K562 (cell line): ENCODE results near the gene POLRMT. TPM values are rescaled to one million over a fixed set of nuclear protein-coding genes. Genes with fewer than 3 reads are reported as not detected.
"Not testable (repeated sequence)": the region's sequence is repeated elsewhere in the genome, so short reads cannot be mapped to it uniquely, and the experiment has no call there.

ENCODE experiments used
- CBX3 ChIP-seq, 2 experiments: IDR thresholded peaks; 1 replicate in 1 of 2; 2 replicates in 1 of 2; pipeline ENCODE4 v1.6.1; 2012; ENCODE audit warnings: inconsistent platforms in 2 of 2, low read length in 2 of 2, borderline replicate concordance in 1 of 2, control low read depth in 1 of 2
- CCAR2 ChIP-seq: fragments of 200-400 bp; formaldehyde crosslinking; IDR thresholded peaks from 2 replicates; pipeline ENCODE4 v1.6.1; 2017; ENCODE audit warnings: mild to moderate bottlenecking, low read depth, low read length
- DIDO1 ChIP-seq: fragments of 450-650 bp; IDR thresholded peaks from 2 replicates; pipeline ENCODE4 v1.6.1; 2016; ENCODE audit warnings: low read depth, missing biosample characterization, missing genetic modification characterization
- ERF ChIP-seq: fragments of 450-650 bp; formaldehyde crosslinking; IDR thresholded peaks from 2 replicates; pipeline ENCODE4 v1.4.0; 2020; ENCODE audit warnings: mild to moderate bottlenecking, mixed read lengths
- GABPB1 ChIP-seq: sonication (generic); formaldehyde crosslinking; IDR thresholded peaks from 2 replicates; pipeline ENCODE4 v1.8.0; 2022; ENCODE audit warnings: mild to moderate bottlenecking, missing genetic modification reagents
- GTF2E2 ChIP-seq: fragments of 200-800 bp; sonication (Bioruptor generic); IDR thresholded peaks from 2 replicates; pipeline ENCODE4 v1.6.1; 2016; ENCODE audit warnings: missing genetic modification characterization, missing compliant biosample characterization
- HDAC2 ChIP-seq: fragments of 450-650 bp; IDR thresholded peaks from 2 replicates; pipeline ENCODE4 v1.6.1; 2016; ENCODE audit warnings: mild to moderate bottlenecking
- KAT2B ChIP-seq: IDR thresholded peaks from one replicate; pipeline ENCODE4 v1.6.1; 2012; ENCODE audit warnings: low read depth, mild to moderate bottlenecking, control low read depth, inconsistent platforms, low read length, moderate library complexity
- L3MBTL2 ChIP-seq: fragments of 450-650 bp; IDR thresholded peaks from 2 replicates; pipeline ENCODE4 v1.6.1; 2016; ENCODE audit warnings: mild to moderate bottlenecking, moderate library complexity
- MBD2 ChIP-seq: sonication (generic); IDR thresholded peaks from 2 replicates; pipeline ENCODE4 v1.6.1; 2016; ENCODE audit warnings: low read depth, borderline replicate concordance
- SIN3A ChIP-seq, 2 experiments: fragments of 150-350 bp in 1 of 2; IDR thresholded peaks; 2 replicates each; pipeline ENCODE4 v1.6.1; 2011 to 2016; ENCODE audit warnings: borderline replicate concordance in 2 of 2, low read depth in 2 of 2, low read length in 2 of 2, mild to moderate bottlenecking in 2 of 2, moderate library complexity in 2 of 2; ENCODE audit not compliant: control insufficient read depth in 1 of 2
- TBL1XR1 ChIP-seq, 2 experiments: IDR thresholded peaks; 2 replicates each; pipeline ENCODE4 v1.6.1; 2012; ENCODE audit warnings: improper control_type of control experiment in 2 of 2, low read length in 2 of 2, mild to moderate bottlenecking in 1 of 2
- ZNF263 ChIP-seq: sonication (generic); formaldehyde crosslinking; IDR thresholded peaks from 2 replicates; pipeline ENCODE4 v1.8.0; 2022; ENCODE audit warnings: mild to moderate bottlenecking, missing genetic modification reagents, borderline replicate concordance
- polyA plus RNA-seq, 8 experiments: library from polyadenylated mRNA; depleted of rRNA in 4 of 8; stranded (reverse) in 5 of 8; unstranded in 3 of 8; fragments of >200 nt; fragmentation: Nextera tagmentation in 2 of 8; fragmentation: Illumina TruSeq in 1 of 8; extraction: Ambion mirVana in 2 of 8; extraction: Trizol in 1 of 8; gene quantifications; 2 replicates each; pipeline versions ENCODE4 v1.2.1 to v1.2.3, GENCODE V29; 2011 to 2014; ENCODE audit warnings: inconsistent platforms in 1 of 8, missing spikeins in 1 of 8
- total RNA-seq, 7 experiments: library from RNA; depleted of rRNA in 6 of 7; stranded (reverse); fragments of >200 nt in 6 of 7; fragmentation: Illumina TruSeq in 2 of 7; extraction: Trizol in 2 of 7; gene quantifications; 2 replicates each; pipeline versions ENCODE4 v1.2.1 to v1.2.3, GENCODE V29; 2011 to 2021; ENCODE audit warnings: low replicate concordance in 1 of 7
- TF ChIP-seq, protein P1 (sequence below), 2 experiments: fragments of 200-800 bp in 1 of 2; sonication (Bioruptor generic) in 1 of 2; sonication (generic) in 1 of 2; formaldehyde crosslinking in 1 of 2; IDR thresholded peaks in 1 of 2; conservative IDR thresholded peaks in 1 of 2; 2 replicates each; pipeline versions ENCODE4 v1.5.0 to v1.6.1; 2016 to 2020; ENCODE audit warnings: missing compliant biosample characterization in 1 of 2, missing genetic modification characterization in 1 of 2, missing genetic modification reagents in 1 of 2
- TF ChIP-seq, protein P2 (sequence below): sonication (generic); formaldehyde crosslinking; IDR thresholded peaks from 2 replicates; pipeline ENCODE4 v1.8.1; 2023; ENCODE audit warnings: mild to moderate bottlenecking, missing genetic modification reagents
- TF ChIP-seq, protein P3 (sequence below), 3 experiments: fragments of 200-800 bp in 1 of 3; sonication (Bioruptor generic) in 1 of 3; sonication (generic) in 1 of 3; formaldehyde crosslinking in 1 of 3; IDR thresholded peaks; 2 replicates each; pipeline versions ENCODE4 v1.6.1 to v1.8.0; 2016 to 2022; ENCODE audit warnings: mild to moderate bottlenecking in 2 of 3, missing compliant biosample characterization in 2 of 3, missing genetic modification characterization in 2 of 3, missing genetic modification reagents in 1 of 3
- TF ChIP-seq, protein P4 (sequence below): sonication (generic); formaldehyde crosslinking; IDR thresholded peaks from 2 replicates; pipeline ENCODE4 v1.8.0; 2022; ENCODE audit warnings: missing genetic modification reagents, mild to moderate bottlenecking, moderate library complexity, borderline replicate concordance

POLRMT gene
- total and polyA plus RNA-seq, 9 of the 15 experiments (the other 6 are each of a cell fraction or from before 2014, with no cell fraction given), result 30.3 to 144 (median 68.0) TPM

DNA sequence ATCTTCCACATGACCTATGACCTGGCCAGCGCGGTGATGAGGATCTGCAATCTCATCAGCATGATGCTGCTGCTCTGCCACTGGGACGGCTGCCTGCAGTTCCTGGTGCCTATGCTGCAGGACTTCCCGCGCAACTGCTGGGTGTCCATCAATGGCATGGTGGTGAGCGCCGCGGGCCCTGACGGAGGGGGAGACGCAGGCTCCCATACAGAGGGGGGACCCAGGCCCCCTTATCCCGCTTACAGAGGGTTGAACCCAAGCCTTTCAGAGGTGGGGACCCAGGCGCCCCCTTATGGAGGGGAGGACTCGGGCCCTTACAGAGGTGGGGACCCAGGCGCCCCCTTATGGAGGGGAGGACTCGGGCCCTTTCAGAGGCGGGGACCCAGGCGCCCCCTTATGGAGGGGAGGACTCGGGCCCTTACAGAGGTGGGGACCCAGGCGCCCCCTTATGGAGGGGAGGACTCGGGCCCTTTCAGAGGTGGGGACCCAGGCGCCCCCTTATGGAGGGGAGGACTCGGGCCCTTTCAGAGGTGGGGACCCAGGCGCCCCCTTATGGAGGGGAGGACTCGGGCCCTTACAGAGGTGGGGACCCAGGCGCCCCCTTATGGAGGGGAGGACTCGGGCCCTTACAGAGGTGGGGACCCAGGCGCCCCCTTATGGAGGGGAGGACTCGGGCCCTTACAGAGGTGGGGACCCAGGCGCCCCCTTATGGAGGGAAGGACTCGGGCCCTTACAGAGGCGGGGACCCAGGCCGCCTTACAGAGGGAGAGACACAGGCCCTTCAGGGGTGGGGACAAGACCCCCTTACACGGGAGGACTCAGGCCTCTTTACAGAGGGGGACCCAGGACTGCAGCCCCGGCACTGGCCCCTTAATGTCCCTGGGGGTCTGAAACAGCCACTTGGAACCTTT, 28.0 kb downstream of the POLRMT start (continued):
- TF ChIP-seq, protein P1, sequence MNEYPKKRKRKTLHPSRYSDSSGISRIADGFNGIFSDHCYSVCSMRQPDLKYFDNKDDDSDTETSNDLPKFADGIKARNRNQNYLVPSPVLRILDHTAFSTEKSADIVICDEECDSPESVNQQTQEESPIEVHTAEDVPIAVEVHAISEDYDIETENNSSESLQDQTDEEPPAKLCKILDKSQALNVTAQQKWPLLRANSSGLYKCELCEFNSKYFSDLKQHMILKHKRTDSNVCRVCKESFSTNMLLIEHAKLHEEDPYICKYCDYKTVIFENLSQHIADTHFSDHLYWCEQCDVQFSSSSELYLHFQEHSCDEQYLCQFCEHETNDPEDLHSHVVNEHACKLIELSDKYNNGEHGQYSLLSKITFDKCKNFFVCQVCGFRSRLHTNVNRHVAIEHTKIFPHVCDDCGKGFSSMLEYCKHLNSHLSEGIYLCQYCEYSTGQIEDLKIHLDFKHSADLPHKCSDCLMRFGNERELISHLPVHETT (CRISPR knock-in tag; conservative IDR thresholded peaks at IDR 0.05 in 1 of 2, IDR thresholded peaks at IDR 0.05 in 1 of 2), result peak in 1 of 2 experiments; percentile 100; a peak in 2 of 4 replicates
- TF ChIP-seq ERF (CRISPR knock-in tag) (0 out of 2 replicates have a peak, but pooled peaks have one; percentile 29), L3MBTL2 (peak; percentile 19; the same call in 1 of the 2 replicates), TBL1XR1 (IDR thresholded peaks at IDR 0.05; ENCODE audit: low read length in 2 of 2) (peak; percentile 22 to 42; a peak in 2 of 4 replicates), CCAR2 (0 out of 2 replicates have a peak, but pooled peaks have one; percentile 84), KAT2B (peak; percentile 100), CBX3 (IDR thresholded peaks at IDR 0.05; ENCODE audit: borderline replicate concordance in 1 of 2, low read length in 2 of 2) (peak in 1 of 2 experiments; percentile 57; a peak in 1 of 3 replicates), GABPB1 (CRISPR knock-in tag) (peak; percentile 56; the same call in 1 of the 2 replicates), MBD2 (peak; percentile 86), DIDO1 (tag) (peak; percentile 67), HDAC2 (peak; percentile 42; the same call in 1 of the 2 replicates), GTF2E2 (tag) (peak; percentile 67; the same call in 1 of the 2 replicates), SIN3A (IDR thresholded peaks at IDR 0.05; ENCODE audit: borderline replicate concordance in 2 of 2, control insufficient read depth in 1 of 2, low read depth in 2 of 2, low read length in 2 of 2) (peak; percentile 30 to 70; a peak in 1 of 4 replicates), ZNF263 (CRISPR knock-in tag) (peak; percentile 27; the same call in 1 of the 2 replicates)
- TF ChIP-seq, protein P2, sequence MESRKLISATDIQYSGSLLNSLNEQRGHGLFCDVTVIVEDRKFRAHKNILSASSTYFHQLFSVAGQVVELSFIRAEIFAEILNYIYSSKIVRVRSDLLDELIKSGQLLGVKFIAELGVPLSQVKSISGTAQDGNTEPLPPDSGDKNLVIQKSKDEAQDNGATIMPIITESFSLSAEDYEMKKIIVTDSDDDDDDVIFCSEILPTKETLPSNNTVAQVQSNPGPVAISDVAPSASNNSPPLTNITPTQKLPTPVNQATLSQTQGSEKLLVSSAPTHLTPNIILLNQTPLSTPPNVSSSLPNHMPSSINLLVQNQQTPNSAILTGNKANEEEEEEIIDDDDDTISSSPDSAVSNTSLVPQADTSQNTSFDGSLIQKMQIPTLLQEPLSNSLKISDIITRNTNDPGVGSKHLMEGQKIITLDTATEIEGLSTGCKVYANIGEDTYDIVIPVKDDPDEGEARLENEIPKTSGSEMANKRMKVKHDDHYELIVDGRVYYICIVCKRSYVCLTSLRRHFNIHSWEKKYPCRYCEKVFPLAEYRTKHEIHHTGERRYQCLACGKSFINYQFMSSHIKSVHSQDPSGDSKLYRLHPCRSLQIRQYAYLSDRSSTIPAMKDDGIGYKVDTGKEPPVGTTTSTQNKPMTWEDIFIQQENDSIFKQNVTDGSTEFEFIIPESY, result peak; percentile 59
- TF ChIP-seq, protein P3, sequence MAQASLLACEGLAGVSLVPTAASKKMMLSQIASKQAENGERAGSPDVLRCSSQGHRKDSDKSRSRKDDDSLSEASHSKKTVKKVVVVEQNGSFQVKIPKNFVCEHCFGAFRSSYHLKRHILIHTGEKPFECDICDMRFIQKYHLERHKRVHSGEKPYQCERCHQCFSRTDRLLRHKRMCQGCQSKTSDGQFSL (CRISPR knock-in tag; IDR thresholded peaks at IDR 0.05), result not testable (repeated sequence)
- TF ChIP-seq, protein P3 (tag; IDR thresholded peaks at IDR 0.05), result peak in 1 of 2 experiments; percentile 67; a peak in 1 of 4 replicates
- TF ChIP-seq, protein P4, sequence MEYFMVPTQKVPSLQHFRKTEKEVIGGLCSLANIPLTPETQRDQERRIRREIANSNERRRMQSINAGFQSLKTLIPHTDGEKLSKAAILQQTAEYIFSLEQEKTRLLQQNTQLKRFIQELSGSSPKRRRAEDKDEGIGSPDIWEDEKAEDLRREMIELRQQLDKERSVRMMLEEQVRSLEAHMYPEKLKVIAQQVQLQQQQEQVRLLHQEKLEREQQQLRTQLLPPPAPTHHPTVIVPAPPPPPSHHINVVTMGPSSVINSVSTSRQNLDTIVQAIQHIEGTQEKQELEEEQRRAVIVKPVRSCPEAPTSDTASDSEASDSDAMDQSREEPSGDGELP, result peak; percentile 53; the same call in 1 of the 2 replicates
